Coronary artery (tissue), 2 donors: ENCODE measurements around the gene MTRF1.
"Not testable (repeated sequence)": the region's sequence is repeated elsewhere in the genome, so short reads cannot be mapped to it uniquely, and the experiment has no call there.

Source experiments
- DNase-seq: peaks from one replicate; pipeline ENCODE4 v3.0.0-alpha.2; 2017; ENCODE audit warnings: low spot score
- H3K27ac ChIP-seq, 2 donors: fragments of 200-600 bp; sonication (generic); one replicate each; pipeline ENCODE4 v1.5.1; 2016 to 2019
- H3K4me3 ChIP-seq: fragments of 200-600 bp; sonication (generic); 2 replicates; pipeline ENCODE4 v1.5.1; 2016; ENCODE audit warnings: mild to moderate bottlenecking, moderate library complexity
- CTCF ChIP-seq: fragments of 200-600 bp; sonication (generic); IDR thresholded peaks from one replicate; pipeline ENCODE4 v1.5.1; 2019; ENCODE audit warnings: antibody characterized with exemption

Gene MTRF1

GRCh38 chr13:41178040-41178439, 85.3 kb downstream of the MTRF1 start:
- H3K4me3 ChIP-seq, result no peak overlapping the region
- no peak for TF ChIP-seq CTCF
- no peak overlapping the region for H3K27ac ChIP-seq
- DNase-seq, result no peak

GRCh38 chr13:41177616-41178015, 85.8 kb downstream of the MTRF1 start:
- no peak overlapping the region for H3K27ac ChIP-seq
- H3K4me3 ChIP-seq, result no peak overlapping the region
- no peak for TF ChIP-seq CTCF
- DNase-seq, result no peak

GRCh38 chr13:41175576-41175975, 87.8 kb downstream of the MTRF1 start:
- H3K27ac ChIP-seq, DNase-seq, H3K4me3 ChIP-seq: not testable (repeated sequence)
